ENCODE measurements around the gene CCDC148. TPM values are rescaled to one million over a fixed set of nuclear protein-coding genes. Genes with fewer than 3 reads are reported as not detected.

The CCDC148 gene
- total and polyA plus RNA-seq, 2 experiments from 2014 or later, result 1.2 to 1.8 TPM

GRCh38 chr2:158266111-158266510 is 190.4 kb downstream of the CCDC148 start:
- H3K27ac Mint-ChIP-seq, result no peak overlapping the region
- no peaks in the 10 kb centered on the region for H3K4me1 Mint-ChIP-seq
- Histone ChIP-seq H2AFZ (peak overlapping the region; percentile 74; the same call in 1 of the 2 replicates), H4K20me1 (replicated peaks; ENCODE audit: insufficient read depth) (no peaks in the 10 kb centered on the region), H3K36me3 (ENCODE audit: insufficient read depth) (no peaks in the 10 kb centered on the region), H3F3A (replicated peaks; ENCODE audit: low read depth) (no peaks in the 10 kb centered on the region), H3K79me2 (replicated peaks; ENCODE audit: insufficient read depth) (no peaks in the 10 kb centered on the region), H3K27ac (ENCODE audit: low read depth) (no peak overlapping the region), H3K27me3 (ENCODE audit: insufficient read depth) (no peaks in the 10 kb centered on the region), H3K4me1 (ENCODE audit: insufficient read depth) (no peaks in the 10 kb centered on the region), H3K4me3 (no peak overlapping the region), H3K9me2 (ENCODE audit: insufficient read depth) (no peaks in the 10 kb centered on the region), H3K4me2 (no peak overlapping the region)
- no peaks in the 10 kb centered on the region for H3K36me3 Mint-ChIP-seq (ENCODE audit: low read depth)
- DNase-seq (ENCODE audit: low spot score) (no peak), ATAC-seq (no peak)
- H3K27me3 Mint-ChIP-seq (ENCODE audit: insufficient read depth, low read depth, poor library complexity), result no peaks in the 10 kb centered on the region
- no peaks in the 10 kb centered on the region for H3K9me3 Mint-ChIP-seq
- TF ChIP-seq CTCF (conservative IDR thresholded peaks at IDR 0.05; ENCODE audit: low read depth in 2 of 2) (no peak), EZH2phosphoT487 (IDR thresholded peaks at IDR 0.05; ENCODE audit: unreplicated experiment) (no peak), NANOG (IDR thresholded peaks at IDR 0.05; ENCODE audit: borderline replicate concordance) (no peak), STAT1 (IDR thresholded peaks at IDR 0.05; ENCODE audit: unreplicated experiment) (no peak), POLR2AphosphoS5 (IDR thresholded peaks at IDR 0.05; ENCODE audit: low read depth) (no peak), CREB1 (CRISPR knock-in tag; IDR thresholded peaks at IDR 0.05; ENCODE audit: low read depth) (no peak), REST (IDR thresholded peaks at IDR 0.05; ENCODE audit: unreplicated experiment) (no peak), JUNB (IDR thresholded peaks at IDR 0.05; ENCODE audit: unreplicated experiment) (no peak), EZH2 (IDR thresholded peaks at IDR 0.05; ENCODE audit: low read depth, unreplicated experiment) (no peak), ETS1 (IDR thresholded peaks at IDR 0.05) (no peak), ZNF331 (CRISPR knock-in tag; IDR thresholded peaks at IDR 0.05; ENCODE audit: low read depth) (no peak), ZNF114 (CRISPR knock-in tag; IDR thresholded peaks at IDR 0.05) (no peak)
- TF ChIP-seq, protein P1, sequence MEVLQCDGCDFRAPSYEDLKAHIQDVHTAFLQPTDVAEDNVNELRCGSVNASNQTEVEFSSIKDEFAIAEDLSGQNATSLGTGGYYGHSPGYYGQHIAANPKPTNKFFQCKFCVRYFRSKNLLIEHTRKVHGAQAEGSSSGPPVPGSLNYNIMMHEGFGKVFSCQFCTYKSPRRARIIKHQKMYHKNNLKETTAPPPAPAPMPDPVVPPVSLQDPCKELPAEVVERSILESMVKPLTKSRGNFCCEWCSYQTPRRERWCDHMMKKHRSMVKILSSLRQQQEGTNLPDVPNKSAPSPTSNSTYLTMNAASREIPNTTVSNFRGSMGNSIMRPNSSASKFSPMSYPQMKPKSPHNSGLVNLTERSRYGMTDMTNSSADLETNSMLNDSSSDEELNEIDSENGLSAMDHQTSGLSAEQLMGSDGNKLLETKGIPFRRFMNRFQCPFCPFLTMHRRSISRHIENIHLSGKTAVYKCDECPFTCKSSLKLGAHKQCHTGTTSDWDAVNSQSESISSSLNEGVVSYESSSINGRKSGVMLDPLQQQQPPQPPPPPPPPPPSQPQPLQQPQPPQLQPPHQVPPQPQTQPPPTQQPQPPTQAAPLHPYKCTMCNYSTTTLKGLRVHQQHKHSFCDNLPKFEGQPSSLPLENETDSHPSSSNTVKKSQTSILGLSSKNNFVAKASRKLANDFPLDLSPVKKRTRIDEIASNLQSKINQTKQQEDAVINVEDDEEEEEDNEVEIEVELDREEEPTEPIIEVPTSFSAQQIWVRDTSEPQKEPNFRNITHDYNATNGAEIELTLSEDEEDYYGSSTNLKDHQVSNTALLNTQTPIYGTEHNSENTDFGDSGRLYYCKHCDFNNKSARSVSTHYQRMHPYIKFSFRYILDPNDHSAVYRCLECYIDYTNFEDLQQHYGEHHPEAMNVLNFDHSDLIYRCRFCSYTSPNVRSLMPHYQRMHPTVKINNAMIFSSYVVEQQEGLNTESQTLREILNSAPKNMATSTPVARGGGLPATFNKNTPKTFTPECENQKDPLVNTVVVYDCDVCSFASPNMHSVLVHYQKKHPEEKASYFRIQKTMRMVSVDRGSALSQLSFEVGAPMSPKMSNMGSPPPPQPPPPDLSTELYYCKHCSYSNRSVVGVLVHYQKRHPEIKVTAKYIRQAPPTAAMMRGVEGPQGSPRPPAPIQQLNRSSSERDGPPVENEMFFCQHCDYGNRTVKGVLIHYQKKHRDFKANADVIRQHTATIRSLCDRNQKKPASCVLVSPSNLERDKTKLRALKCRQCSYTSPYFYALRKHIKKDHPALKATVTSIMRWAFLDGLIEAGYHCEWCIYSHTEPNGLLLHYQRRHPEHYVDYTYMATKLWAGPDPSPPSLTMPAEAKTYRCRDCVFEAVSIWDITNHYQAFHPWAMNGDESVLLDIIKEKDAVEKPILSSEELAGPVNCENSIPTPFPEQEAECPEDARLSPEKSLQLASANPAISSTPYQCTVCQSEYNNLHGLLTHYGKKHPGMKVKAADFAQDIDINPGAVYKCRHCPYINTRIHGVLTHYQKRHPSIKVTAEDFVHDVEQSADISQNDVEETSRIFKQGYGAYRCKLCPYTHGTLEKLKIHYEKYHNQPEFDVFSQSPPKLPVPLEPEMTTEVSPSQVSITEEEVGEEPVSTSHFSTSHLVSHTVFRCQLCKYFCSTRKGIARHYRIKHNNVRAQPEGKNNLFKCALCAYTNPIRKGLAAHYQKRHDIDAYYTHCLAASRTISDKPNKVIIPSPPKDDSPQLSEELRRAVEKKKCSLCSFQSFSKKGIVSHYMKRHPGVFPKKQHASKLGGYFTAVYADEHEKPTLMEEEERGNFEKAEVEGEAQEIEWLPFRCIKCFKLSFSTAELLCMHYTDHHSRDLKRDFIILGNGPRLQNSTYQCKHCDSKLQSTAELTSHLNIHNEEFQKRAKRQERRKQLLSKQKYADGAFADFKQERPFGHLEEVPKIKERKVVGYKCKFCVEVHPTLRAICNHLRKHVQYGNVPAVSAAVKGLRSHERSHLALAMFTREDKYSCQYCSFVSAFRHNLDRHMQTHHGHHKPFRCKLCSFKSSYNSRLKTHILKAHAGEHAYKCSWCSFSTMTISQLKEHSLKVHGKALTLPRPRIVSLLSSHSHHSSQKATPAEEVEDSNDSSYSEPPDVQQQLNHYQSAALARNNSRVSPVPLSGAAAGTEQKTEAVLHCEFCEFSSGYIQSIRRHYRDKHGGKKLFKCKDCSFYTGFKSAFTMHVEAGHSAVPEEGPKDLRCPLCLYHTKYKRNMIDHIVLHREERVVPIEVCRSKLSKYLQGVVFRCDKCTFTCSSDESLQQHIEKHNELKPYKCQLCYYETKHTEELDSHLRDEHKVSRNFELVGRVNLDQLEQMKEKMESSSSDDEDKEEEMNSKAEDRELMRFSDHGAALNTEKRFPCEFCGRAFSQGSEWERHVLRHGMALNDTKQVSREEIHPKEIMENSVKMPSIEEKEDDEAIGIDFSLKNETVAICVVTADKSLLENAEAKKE (CRISPR knock-in tag; IDR thresholded peaks at IDR 0.05), result no peak
- no peak overlapping the region for H3K4me3 Mint-ChIP-seq

Data from GM23338 (cell line).